ENCODE results near the gene RNF180.

The RNF180 gene, protein sequence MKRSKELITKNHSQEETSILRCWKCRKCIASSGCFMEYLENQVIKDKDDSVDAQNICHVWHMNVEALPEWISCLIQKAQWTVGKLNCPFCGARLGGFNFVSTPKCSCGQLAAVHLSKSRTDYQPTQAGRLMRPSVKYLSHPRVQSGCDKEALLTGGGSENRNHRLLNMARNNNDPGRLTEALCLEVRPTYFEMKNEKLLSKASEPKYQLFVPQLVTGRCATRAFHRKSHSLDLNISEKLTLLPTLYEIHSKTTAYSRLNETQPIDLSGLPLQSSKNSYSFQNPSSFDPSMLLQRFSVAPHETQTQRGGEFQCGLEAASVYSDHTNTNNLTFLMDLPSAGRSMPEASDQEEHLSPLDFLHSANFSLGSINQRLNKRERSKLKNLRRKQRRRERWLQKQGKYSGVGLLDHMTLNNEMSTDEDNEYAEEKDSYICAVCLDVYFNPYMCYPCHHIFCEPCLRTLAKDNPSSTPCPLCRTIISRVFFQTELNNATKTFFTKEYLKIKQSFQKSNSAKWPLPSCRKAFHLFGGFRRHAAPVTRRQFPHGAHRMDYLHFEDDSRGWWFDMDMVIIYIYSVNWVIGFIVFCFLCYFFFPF

GRCh38 chr5:64165500-64166200 lies at the start of gene RNF180:
TSS of gene RNF180 (plus strand) at chr5:64165843. CDS start at chr5:64200808, 34,965 bp downstream.
- DNase-seq, result peak; percentile 78

GRCh38 chr5:64125521-64125920 lies 40.1 kb upstream of the RNF180 start:
- no peak for DNase-seq

GRCh38 chr5:64126202-64126741 lies 39.4 kb upstream of the RNF180 start:
- DNase-seq, result no peak

DNA sequence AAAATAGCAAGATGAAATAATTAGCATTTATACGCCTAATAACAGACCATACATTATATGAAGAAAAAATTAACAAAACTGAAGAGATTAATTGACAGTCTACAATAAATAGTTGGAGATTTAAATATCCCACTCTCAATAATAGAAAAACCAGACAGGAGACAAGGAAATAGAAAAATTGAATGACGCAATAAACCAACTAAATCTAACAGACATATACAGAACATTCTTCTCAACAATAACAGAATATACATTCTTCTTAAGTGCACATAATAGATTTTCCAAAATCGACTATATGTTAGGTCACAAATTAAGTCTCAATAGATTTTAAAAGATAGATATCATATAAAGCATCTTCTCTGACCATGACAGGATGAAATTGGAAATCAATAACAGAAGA lies 25.6 kb upstream of the RNF180 start:
- no peak for DNase-seq

DNA sequence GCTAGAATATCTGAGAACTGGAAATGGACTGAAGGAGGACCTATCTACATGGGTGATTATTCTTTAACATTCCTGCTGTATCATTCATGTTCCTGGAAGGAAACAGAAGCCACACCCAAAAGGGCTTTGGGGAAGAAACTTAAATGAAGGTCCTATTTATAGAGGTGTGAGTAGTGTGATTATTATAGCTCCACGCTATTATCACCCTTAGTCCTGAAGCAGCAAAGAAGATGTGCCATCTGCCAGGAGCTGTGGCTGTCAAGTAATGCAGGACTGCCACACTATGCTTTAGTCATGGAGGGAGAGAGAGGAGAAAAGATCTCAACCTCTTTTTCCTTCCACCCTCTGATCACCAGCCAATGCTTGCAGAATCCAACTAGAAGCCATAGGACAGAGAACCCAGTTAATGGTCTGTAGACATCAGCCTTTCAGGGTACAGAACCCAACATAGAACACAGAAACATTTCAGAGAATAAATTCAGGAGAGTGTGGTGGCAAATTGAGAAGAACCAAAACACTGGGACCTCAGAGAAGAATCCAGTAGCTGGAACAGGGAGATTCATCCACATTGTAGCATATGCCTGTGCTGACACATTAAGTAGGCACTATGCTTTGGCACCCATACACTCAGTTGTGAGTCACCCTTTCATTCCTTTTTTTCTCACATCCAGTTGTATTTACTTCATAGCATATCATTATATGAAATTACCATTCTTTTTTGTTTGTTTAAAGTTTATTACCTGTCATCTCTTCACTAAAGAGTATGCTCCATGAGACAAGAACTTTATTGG lies 21.0 kb upstream of the RNF180 start:
- no peak for DNase-seq

- DNase-seq, result no peak
These were observed 20.3 kb upstream of the RNF180 start for GRCh38 chr5:64145216-64145895.

- DNase-seq, result no peak
These were observed 18.3 kb upstream of the RNF180 start for GRCh38 chr5:64147379-64147778.

DNA sequence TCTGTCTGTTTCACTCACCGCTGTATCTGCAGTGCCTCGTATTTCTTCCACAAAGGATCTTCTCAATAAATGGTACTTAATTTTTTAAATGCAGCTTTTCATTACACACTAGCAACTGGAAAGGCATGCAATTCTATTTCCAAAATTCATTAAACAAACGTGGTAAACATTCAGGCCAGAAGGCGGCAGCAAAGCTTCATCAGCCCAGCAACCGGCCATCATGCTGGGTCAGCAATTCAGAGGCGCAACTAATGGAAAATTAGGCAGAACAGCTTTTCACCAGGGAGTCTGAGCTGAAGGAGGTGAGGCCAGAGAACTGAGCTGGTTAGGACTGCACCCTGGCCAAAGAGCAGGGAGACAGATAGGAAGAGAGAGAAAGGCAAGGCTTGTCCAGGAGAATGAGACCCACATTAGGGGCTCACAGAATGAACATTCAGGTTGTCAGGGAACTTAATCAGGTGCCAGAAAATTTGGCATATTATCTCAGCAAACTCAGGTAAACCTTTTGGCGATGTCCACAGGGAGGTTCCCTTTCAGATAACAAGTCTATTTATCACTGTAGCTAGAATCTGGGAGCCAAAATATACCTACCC lies 17.7 kb upstream of the RNF180 start:
- peak; percentile 65 for DNase-seq

- no peak for DNase-seq
These were observed 16.4 kb upstream of the RNF180 start for GRCh38 chr5:64149268-64149667.

DNA sequence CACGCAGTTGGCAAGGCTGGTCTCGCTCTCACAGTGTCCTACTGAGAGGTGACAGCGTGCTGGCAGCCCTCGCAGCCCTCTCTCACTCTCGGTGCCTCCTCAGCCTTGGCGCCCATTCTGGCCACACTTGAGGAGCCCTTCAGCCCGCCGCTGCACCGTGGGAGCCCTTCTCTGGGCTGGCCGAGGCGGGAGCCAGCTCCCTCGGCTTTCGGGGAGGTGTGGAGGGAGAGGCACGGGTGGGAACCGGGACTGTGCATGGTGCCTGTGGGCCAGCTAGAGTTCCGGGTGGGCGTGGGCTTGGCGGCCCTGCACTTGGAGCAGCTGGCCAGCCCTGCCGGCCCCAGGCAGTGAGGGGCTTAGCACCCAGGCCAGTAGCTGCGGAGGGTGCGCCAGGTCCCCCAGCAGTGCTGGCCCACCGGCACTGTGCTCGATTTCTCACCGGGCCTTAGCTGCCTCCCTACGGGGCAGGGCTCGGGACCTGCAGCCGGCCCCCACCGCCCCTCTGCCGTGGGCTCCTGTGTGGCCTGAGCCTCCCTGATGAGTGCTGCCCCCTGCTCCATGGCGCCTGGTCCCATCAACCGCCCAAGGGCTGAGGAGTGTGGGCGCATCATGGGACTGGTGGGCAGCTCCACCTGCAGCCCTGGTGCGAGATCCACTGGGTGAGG lies 15.7 kb upstream of the RNF180 start:
- no peak for DNase-seq

GRCh38 chr5:64156261-64156660 lies 9.4 kb upstream of the RNF180 start:
- DNase-seq, result no peak

GRCh38 chr5:64158827-64159226 lies 6.8 kb upstream of the RNF180 start:
- DNase-seq, result no peak

DNA sequence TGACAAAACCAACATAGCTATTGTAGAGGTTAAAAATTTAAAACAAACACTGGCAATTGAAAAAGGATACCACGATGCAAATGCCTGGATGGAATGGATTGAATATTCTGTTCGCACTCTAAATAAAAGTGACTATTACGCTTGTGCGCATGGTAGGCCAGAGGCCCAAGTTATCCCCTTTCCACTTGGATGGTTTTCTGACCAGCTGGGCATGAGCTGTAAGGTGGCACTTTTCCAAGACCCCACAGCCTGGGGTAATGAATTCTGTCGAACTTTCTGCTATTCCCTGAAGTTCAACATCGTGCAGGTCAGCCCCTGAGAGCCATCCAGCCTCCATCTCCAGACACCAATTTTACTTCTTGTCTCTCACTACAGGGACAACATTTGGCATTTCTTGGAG lies 5.4 kb upstream of the RNF180 start:
- no peak for DNase-seq

DNA sequence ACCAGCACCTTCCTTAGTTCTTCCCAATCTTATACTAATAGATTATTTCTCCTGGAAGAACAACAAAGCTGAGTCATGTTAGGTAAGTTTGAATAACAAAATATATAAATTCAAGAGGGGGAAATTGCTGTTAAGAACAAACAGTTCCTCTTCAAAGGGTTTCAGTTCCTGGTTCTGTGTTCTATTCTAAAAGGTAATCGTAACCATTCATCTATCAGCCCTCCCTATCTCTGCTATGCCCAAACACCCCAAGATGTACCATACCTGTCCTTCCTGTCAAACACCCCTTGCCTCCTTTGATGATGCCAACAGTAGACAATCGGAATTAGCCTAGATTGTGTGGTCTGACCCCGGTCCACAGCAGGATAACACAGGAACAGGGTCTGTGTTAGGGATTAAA lies 4.2 kb upstream of the RNF180 start:
- no peak for DNase-seq

DNA sequence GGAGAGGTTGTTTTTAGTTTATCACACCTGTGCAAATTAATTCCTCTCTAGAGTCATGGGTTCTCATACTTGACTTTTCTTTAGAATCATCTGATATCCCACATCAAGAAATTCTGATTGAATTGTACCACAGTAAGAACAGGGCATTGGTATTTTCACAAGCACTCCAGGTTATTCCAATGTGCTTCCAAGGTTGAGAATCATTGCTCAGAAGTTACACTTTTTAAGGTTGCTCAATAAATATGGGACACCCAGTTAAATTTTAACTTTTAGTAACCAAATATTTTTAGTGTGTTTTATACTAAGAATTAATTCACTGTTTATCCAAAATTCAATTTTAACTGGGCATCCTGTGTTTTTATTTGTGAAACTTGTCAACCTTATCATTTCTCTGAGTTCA lies 2.5 kb upstream of the RNF180 start:
- no peak for DNase-seq

DNA sequence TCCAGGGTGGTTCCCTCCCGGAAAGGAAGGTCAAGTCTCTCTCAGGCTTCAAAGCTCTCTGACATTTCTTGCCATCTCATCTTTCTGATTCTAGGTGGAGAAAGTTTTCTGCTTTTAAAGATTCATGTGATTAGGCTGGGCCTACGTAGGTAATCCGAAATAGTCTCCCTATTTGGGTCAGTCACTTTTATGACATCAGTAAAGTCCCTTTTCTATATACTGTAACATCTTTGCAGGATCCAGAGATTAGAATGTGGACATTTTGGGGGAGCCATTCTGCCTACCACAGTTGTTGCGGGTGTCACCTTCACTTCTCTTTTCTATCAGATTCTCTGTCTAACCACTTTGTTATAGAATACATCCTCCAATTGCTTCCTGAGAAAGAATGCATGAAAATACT lies 1.9 kb upstream of the RNF180 start:
- DNase-seq, result no peak

DNA sequence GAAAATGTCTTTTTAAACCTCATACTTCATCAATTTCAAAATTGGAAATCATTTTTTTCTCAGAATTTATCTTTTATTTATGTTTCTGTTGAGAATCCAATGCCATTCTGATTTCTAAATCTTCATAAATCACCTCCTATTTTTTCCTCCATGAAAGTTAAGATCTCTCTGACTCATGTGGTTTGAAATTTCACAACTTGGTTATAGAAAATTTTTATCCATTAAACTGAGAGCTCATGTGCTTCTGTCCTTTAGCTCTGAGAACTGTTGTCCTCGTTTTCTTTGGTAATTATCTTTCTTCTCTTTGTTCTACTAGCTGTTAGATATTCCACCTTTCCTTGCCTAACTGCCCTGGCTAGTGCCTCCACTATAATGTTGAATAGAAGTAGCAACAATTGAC lies 1.5 kb upstream of the RNF180 start:
- DNase-seq, result no peak

DNA sequence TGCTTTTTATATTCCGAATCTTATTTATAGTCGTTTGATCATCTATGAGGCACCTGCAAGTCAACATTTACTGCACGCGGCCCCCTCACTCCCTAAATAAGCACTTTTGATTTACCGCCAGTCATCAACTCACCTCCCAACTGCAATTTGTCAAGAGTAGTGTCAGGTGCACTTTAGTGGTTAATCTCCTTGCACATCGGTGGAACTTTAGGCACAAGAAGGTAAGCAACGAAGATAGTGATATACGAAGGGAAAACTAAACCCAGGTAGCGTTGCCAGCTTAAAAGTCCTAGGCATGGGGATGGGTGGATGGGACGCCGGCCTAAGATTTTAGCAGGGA lies 513 bp upstream of the RNF180 start:
- no peak for DNase-seq

DNA sequence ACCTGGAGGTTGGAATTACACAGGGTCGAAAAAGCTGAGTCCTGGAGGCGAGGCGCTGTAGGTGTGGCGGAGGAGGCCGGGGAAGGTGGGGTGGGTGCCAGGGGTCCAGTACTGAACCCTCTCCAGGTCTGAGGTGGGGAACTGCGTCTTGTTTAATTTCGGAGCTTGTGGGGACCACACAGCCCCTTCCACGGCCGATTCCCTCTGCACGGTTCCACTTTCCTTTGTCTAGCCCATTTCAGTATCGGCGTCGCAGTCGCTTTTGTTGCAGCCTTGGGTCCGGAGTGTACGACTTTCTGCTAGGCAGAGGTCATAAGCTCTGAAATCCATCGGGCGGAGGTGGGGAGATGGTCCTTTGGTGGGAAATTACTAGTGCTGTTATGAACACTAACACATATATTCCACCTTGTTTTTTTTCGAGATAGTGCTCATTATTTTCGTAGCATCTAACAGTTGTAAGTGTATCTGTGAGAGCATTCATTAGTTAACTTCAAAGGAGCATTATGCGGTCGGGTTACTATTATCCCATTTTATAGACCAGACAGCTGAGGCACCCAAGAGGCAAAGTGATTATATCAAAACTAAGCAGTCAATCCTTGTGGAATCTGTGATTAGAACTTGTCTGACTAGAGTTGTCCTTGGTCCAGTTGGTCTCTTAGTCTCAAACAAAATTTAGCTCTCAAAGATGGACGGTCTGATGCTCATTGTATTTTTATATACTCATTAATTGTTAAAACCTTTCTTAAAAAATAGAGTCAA lies 737 bp downstream of the RNF180 start:
- peak; percentile 77 for DNase-seq

GRCh38 chr5:64176301-64176700 lies 10.7 kb downstream of the RNF180 start:
- DNase-seq, result no peak
